Islet of Langerhans (tissue), 1 donor: ENCODE results near the gene TFF3.

Experiments used
- FAIRE-seq: peaks from one replicate; lab custom pipeline; 2011; peaks lifted over from hg19 to GRCh38; lab: Jason Lieb, UNC

TFF3 gene

DNA sequence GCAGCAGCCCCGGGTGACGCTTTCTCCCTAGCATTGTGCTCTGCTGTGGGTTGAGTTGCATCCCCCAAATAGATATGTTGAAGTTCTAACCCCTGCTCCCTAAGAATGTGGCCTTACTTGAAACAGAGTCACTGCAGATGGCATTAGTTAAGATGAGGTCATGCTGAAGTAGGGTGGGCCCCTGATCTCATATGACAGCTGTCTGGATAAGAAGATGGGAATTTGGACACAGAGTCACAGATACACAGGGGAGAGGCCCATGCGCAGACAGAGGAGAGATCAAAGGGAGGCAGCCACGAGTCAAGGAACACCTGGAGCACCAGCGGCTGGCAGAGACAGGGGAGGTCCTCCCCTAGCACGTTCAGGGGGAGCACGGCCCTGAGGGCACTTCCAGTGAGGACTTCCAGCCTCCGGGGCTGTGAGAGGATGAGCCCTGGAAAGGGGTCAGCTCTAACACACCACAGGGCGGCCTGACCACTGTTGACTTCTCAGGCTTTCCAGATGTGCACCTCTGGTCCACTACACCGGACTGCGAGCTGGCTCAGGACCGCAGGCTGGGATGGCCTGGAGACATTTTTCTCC is 49.9 kb downstream of the TFF3 start:
- no peak for FAIRE-seq

DNA sequence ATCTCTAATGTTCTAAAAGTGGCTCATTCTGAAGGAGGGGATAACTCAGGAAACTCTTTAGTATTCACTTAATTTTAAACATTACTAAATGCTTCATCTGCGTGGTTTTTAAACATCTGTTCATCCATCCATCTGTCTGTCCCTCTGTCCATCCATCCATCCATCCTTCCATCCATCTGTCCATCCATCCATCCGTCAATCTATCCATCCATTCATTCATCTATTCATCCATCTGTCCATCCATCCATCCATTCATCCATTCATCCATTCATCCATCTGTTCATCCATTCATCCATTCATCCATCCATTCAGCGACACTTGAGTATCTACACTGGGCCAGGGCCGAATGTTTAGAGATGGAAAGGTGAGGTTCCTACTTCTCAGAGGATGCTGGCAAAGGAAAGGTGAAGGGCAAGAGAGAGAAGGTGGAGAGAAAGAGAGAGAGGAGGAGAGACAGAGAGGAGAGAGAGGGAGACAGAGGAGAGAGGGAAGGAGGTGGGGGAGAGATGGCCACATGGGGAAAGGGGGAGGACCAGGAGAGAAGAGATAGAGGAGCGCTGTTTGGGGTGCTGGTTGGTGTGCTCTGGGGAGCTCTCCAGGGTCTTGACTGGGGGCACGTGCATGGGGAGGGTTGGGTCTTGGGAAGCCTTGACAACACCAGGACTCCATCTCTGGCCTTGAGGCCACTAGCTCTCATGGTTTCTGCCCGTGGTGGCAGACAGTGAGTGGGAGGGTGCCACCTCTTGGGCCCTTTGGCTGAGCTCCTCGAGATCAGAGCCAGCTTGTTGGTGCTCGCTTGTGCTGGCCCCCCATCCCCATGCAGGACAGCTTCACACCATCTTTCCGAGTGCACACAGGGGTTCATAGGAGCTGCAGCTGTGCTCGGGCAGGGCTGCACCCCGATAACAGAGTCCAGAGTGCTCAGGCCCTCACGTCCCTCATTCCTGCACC is 50.7 kb downstream of the TFF3 start:
- FAIRE-seq: no peak

DNA sequence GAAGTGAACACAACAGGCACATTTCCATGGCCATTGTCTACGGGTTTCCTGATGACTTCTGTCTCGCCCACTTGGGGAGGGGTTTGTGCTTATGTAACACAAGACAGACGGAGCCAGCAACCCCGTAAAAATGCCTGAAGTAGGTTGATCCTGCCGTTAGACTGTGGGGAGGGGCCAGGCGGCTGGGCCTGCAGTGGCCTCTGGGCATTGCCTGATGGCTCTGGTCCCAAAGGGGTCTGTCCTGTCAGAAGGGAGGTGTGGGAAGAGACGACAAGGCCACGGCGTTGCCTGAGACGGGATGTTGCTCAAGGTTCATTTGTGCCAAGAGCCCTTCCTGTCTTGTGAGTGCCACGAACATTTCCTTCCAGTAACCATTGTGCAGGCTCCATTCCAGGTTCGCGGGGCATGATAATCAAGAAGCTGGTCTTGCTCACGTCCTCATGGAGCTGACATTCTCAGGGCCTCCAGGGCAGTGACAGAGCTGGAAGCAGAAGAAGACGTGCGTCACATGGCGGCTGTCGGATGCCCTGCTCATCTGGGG is 51.5 kb downstream of the TFF3 start:
- no peak for FAIRE-seq

DNA sequence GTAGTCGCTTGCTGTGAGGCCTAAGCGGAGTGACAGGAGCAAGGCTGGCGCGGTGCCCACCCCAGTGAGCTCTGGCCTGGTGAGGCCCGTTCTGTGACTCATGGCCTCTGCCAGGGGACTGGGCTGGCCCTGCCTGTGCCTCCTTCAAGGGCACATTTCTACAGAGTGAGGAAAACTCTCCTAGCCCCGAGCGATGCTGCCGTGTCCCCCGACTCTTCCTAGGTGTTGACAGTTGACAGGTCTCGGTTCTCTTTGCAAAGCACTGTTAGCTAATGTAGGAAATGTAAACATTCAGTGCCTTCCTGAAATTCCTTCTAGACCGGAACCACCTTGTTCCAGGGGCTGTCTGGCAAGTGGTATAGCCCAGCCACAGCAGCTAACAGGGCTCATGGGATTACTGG is 52.4 kb downstream of the TFF3 start:
- no peak for FAIRE-seq

DNA sequence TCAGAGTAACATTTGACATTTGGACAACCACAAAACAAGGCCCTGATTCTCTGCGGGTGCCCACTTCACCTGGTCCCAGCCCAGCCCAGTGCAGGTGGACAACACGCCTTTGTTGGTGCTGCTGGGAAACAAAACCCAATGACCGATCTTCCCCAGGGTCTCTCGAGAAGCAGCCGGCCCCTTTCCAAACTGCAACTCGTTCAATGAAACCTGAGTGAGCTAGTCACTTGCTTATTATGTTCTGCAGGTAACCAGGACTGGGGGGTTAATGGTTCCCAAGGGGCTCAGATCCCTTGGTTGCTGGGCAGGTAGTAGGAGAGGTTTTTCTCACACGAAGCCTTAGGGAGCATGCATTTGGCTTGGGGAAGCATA is 53.4 kb downstream of the TFF3 start:
- no peak for FAIRE-seq
